Neural progenitor cell (in vitro differentiated cells): ENCODE data around the gene CDS2.

ENCODE experiments used
- EZH2 ChIP-seq: fragments of 200-600 bp; sonication (generic); IDR thresholded peaks from 2 replicates; pipeline ENCODE4 v1.6.1; 2017; ENCODE audit warnings: antibody characterized with exemption, mild to moderate bottlenecking, moderate library complexity
- TF ChIP-seq, protein P1 (sequence below): fragments of 200-600 bp; sonication (generic); IDR thresholded peaks from 2 replicates; pipeline ENCODE4 v1.5.1; 2017; ENCODE audit warnings: antibody characterized with exemption, mild to moderate bottlenecking

DNA sequence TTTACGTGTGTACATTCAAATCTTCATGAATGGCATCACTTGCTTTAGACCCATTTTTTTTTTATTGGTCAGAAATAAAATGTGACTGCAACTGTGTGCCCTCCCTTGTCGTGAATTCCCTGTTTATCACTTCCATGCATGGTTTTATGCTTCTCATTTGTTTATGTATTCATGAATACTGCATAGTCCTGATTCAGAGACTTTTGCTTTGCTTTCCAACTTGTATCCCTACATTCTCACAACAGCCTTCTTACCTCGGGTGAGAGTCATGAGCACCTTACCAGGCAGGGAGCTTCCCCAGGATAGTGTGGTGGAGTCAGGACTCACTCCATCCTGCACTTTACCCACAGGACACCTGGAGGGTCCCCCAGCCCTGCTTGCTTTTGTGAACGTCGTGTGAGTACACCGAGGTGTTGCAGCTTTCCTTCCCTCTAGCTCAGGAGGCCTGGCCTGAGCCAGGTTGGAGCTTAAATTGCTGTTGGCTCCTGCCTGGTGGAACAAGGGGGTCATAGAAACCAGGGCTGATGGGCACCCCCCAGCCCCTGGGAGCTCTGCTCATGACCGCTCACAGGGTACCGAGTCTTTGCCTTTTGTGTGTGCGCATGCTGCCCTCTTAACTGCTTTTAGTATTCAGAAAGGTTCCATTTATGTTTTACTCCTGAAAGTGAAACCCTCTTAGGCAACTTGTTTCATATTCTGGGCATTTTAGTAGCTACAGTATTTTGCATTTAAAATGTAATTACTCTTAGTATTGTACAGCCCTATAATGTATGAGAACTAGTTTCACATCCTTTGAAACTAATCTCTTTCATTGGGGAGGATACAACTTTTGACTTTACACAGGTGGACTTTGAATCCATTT lies 66.0 kb downstream of the CDS2 start:
- TF ChIP-seq, protein P1, sequence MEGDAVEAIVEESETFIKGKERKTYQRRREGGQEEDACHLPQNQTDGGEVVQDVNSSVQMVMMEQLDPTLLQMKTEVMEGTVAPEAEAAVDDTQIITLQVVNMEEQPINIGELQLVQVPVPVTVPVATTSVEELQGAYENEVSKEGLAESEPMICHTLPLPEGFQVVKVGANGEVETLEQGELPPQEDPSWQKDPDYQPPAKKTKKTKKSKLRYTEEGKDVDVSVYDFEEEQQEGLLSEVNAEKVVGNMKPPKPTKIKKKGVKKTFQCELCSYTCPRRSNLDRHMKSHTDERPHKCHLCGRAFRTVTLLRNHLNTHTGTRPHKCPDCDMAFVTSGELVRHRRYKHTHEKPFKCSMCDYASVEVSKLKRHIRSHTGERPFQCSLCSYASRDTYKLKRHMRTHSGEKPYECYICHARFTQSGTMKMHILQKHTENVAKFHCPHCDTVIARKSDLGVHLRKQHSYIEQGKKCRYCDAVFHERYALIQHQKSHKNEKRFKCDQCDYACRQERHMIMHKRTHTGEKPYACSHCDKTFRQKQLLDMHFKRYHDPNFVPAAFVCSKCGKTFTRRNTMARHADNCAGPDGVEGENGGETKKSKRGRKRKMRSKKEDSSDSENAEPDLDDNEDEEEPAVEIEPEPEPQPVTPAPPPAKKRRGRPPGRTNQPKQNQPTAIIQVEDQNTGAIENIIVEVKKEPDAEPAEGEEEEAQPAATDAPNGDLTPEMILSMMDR = no peak
- no peak for TF ChIP-seq EZH2
